PC-9 (cell line): ENCODE data around the gene GNG8. TPM values are rescaled to one million over a fixed set of nuclear protein-coding genes. Genes with fewer than 3 reads are reported as not detected.

Experiments
- BruUV-seq: library from RNA; stranded (reverse); fragments of 400-500 nt; replicated peaks from 2 replicates; lab custom pipeline; 2021; lab: Mats Ljungman, UMichigan
- CTCF ChIA-PET: fragments of 300-600 bp; sonication (Branson Sonifier 250); formaldehyde crosslinking; loops from one replicate; lab custom pipeline; 2022; ENCODE audit warnings: antibody characterized with exemption; lab: Charles Lee
- POLR2A ChIA-PET: fragments of 300-600 bp; sonication (Branson Sonifier 250); formaldehyde crosslinking; loops from one replicate; lab custom pipeline; 2022; ENCODE audit warnings: antibody characterized with exemption; ENCODE audit not compliant: unreplicated experiment; lab: Charles Lee
- DNase-seq, 2 experiments: peaks; one replicate each; pipeline versions ENCODE4 v3.0.0 to v3.0.0-alpha.2; 2015 to 2022; ENCODE audit warnings: mixed read lengths in 1 of 2
- H2AFZ ChIP-seq: fragments of 200-600 bp; sonication (generic); 2 replicates; pipeline ENCODE4 v1.8.1; 2017; ENCODE audit warnings: antibody characterized with exemption
- H3F3A ChIP-seq: fragments of 200-600 bp; sonication (generic); 2 replicates; pipeline ENCODE4 v1.8.1; 2017; ENCODE audit warnings: antibody characterized with exemption, mild to moderate bottlenecking, low read depth; ENCODE audit not compliant: insufficient read depth
- H3K27ac ChIP-seq: fragments of 200-600 bp; sonication (generic); 2 replicates; pipeline ENCODE4 v1.6.1; 2016; ENCODE audit warnings: mixed run types
- H3K27me3 ChIP-seq: fragments of 200-600 bp; sonication (generic); 2 replicates; pipeline ENCODE4 v1.6.1; 2016; ENCODE audit warnings: low read depth, mixed run types; ENCODE audit not compliant: insufficient read depth
- H3K36me3 ChIP-seq: fragments of 200-600 bp; sonication (generic); 2 replicates; pipeline ENCODE4 v1.6.1; 2016; ENCODE audit warnings: low read depth, mixed run types
- H3K4me1 ChIP-seq: fragments of 200-600 bp; sonication (generic); replicated peaks from 2 replicates; pipeline ENCODE4 v1.6.1; 2016; ENCODE audit warnings: mixed run types; ENCODE audit not compliant: insufficient read depth
- H3K4me2 ChIP-seq: fragments of 200-600 bp; sonication (generic); 2 replicates; pipeline ENCODE4 v1.6.1; 2017; ENCODE audit warnings: mixed run types
- H3K4me3 ChIP-seq: fragments of 200-600 bp; sonication (generic); 2 replicates; pipeline ENCODE4 v1.6.1; 2016; ENCODE audit warnings: mixed run types
- H3K79me2 ChIP-seq: fragments of 200-600 bp; sonication (generic); 2 replicates; pipeline ENCODE4 v1.6.1; 2017; ENCODE audit warnings: low read depth, mixed run types
- H3K9me2 ChIP-seq: fragments of 200-600 bp; sonication (generic); 2 replicates; pipeline ENCODE4 v1.8.1; 2017; ENCODE audit warnings: mild to moderate bottlenecking; ENCODE audit not compliant: insufficient read depth
- H3K9me3 ChIP-seq: fragments of 200-600 bp; sonication (generic); 2 replicates; pipeline ENCODE4 v1.8.1; 2016; ENCODE audit warnings: low read depth; ENCODE audit not compliant: insufficient read depth
- H4K20me1 ChIP-seq: fragments of 200-600 bp; sonication (generic); 2 replicates; pipeline ENCODE4 v1.8.1; 2017; ENCODE audit not compliant: insufficient read depth
- CTCF ChIP-seq: fragments of 200-600 bp; sonication (generic); conservative IDR thresholded peaks from 2 replicates; pipeline ENCODE4 v1.6.1; 2017; ENCODE audit warnings: mixed run types, antibody characterized with exemption, mild to moderate bottlenecking, moderate library complexity
- EZH2 ChIP-seq: fragments of 200-600 bp; sonication (generic); IDR thresholded peaks from 2 replicates; pipeline ENCODE4 v1.8.0; 2017; ENCODE audit warnings: antibody characterized with exemption, low read depth
- intact Hi-C: fragments of 100-400 bp; cut with micrococcal nuclease; formaldehyde crosslinking; loops from one replicate; pipeline ENCODE4 v1.10.0; 2022; ENCODE audit not compliant: unreplicated experiment
- total RNA-seq: library from RNA; stranded (reverse); gene quantifications from 2 replicates; pipeline ENCODE4 v1.2.3, GENCODE V29; 2021

The GNG8 gene
- total RNA-seq, 1 experiment from 2014 or later, result not detected

GRCh38 chr19:46598372-46598917 is 37.6 kb downstream of the GNG8 start:
- no peak for DNase-seq
- Histone ChIP-seq H3K27ac (no peak overlapping the region), H3K9me3 (no peaks in the 10 kb centered on the region), H3K4me2 (no peak overlapping the region), H3K9me2 (no peaks in the 10 kb centered on the region), H3F3A (0 out of 2 replicates have a peak, but pooled peaks cover 4% of the 10 kb centered on the region), H3K27me3 (no peaks in the 10 kb centered on the region), H2AFZ (no peak overlapping the region), H3K79me2 (peaks cover 22% of the 10 kb centered on the region), H3K36me3 (no peaks in the 10 kb centered on the region), H3K4me1 (peaks cover 12% of the 10 kb centered on the region; the same call in 1 of the 2 replicates), H4K20me1 (no peaks in the 10 kb centered on the region), H3K4me3 (no peak overlapping the region)
- ChIA-PET POLR2A (interaction anchor here (0.6 kb wide), 2 partner anchors 10 to 646 kb away, joined by 3 read pairs; no protein-coding TSS in a partner anchor), CTCF (interaction anchor here (0.6 kb wide), 1 partner anchor 63 kb away, joined by 3 read pairs; no protein-coding TSS in a partner anchor)
- no TSS peak for BruUV-seq
- TF ChIP-seq EZH2, result no peak
- TF ChIP-seq CTCF, result no peak
- intact Hi-C loops, result no loop called here

- no peak overlapping the region for H2AFZ ChIP-seq
- peak in 1 of 2 experiments; percentile 15 for DNase-seq
- no peaks in the 10 kb centered on the region for H4K20me1 ChIP-seq
- intact Hi-C loops, result no loop called here
- ChIA-PET POLR2A (interaction anchor here (0.6 kb wide), 2 partner anchors 50 to 925 kb away, joined by 3 to 4 read pairs; no protein-coding TSS in a partner anchor), CTCF (interaction anchor here (0.6 kb wide), 1 partner anchor 73 kb away, joined by 5 read pairs; no protein-coding TSS in a partner anchor)
- TF ChIP-seq EZH2 (no peak), CTCF (no peak)
- H3K36me3 ChIP-seq, result no peaks in the 10 kb centered on the region
- H3K27me3 ChIP-seq, result no peaks in the 10 kb centered on the region
- no peaks in the 10 kb centered on the region for H3K9me2 ChIP-seq
- H3K27ac ChIP-seq, result no peak overlapping the region
- H3F3A ChIP-seq, result 0 out of 2 replicates have a peak, but pooled peaks cover 4% of the 10 kb centered on the region
- H3K9me3 ChIP-seq, result no peaks in the 10 kb centered on the region
- no peaks in the 10 kb centered on the region for H3K79me2 ChIP-seq
- BruUV-seq, result no TSS peak
- no peaks in the 10 kb centered on the region for H3K4me1 ChIP-seq
- no peak overlapping the region for H3K4me2 ChIP-seq
- no peak overlapping the region for H3K4me3 ChIP-seq
Observed at GRCh38 chr19:46596008-46596407, 40.0 kb downstream of the GNG8 start.

GRCh38 chr19:46591870-46592269 is 44.1 kb downstream of the GNG8 start:
- ChIA-PET POLR2A (no interaction called here), CTCF (no interaction called here)
- Histone ChIP-seq H3K4me3 (no peak overlapping the region), H3K27me3 (no peaks in the 10 kb centered on the region), H3K9me2 (no peaks in the 10 kb centered on the region), H3K9me3 (no peaks in the 10 kb centered on the region), H3F3A (no peaks in the 10 kb centered on the region), H3K4me1 (no peaks in the 10 kb centered on the region), H3K27ac (no peak overlapping the region), H3K36me3 (no peaks in the 10 kb centered on the region), H3K4me2 (no peak overlapping the region), H3K79me2 (no peaks in the 10 kb centered on the region), H2AFZ (no peak overlapping the region), H4K20me1 (no peaks in the 10 kb centered on the region)
- intact Hi-C loops, result no loop called here
- DNase-seq, result no peak
- BruUV-seq, result no TSS peak
- TF ChIP-seq CTCF (no peak), EZH2 (no peak)
